ENCODE data around the gene LGI1.

- no peak for TF ChIP-seq POLR2A (IDR thresholded peaks at IDR 0.05)
- TF ChIP-seq CTCF (IDR thresholded peaks at IDR 0.05): no peak
These were observed 15.4 kb downstream of the LGI1 start for GRCh38 chr10:93773120-93773519.
